H1 (cell line): ENCODE measurements around the gene TMIGD2. TPM values are rescaled to one million over a fixed set of nuclear protein-coding genes. Genes with fewer than 3 reads are reported as not detected.
A peak's percentile ranks its signal among the peaks of the same experiment; 100 is the strongest.

Source experiments
- ATF2 ChIP-seq: IDR thresholded peaks from 2 replicates; pipeline ENCODE4 v1.6.1; 2012; ENCODE audit warnings: low read length, inconsistent platforms
- BCL11A ChIP-seq, 2 experiments: IDR thresholded peaks; one replicate each; pipeline ENCODE4 v1.6.1; 2011; ENCODE audit warnings: low read depth in 2 of 2, low read length in 2 of 2, mild to moderate bottlenecking in 2 of 2
- BRCA1 ChIP-seq: IDR thresholded peaks from 2 replicates; pipeline ENCODE4 v1.6.1; 2012; ENCODE audit warnings: low read depth, low read length, improper control_type of control experiment
- CBX8 ChIP-seq: fragments of 300-800, 300-1000 bp; sonication (generic); IDR thresholded peaks from 2 replicates; pipeline ENCODE4 v1.7.1; 2016; ENCODE audit warnings: low read depth, low read length, borderline replicate concordance
- CEBPB ChIP-seq: IDR thresholded peaks from 2 replicates; pipeline ENCODE4 v1.6.1; 2012; ENCODE audit warnings: low read depth, low read length
- CTCF ChIP-seq, 3 experiments: IDR thresholded peaks; 1 replicate in 2 of 3; 2 replicates in 1 of 3; pipeline versions ENCODE4 v1.5.1 to v1.6.1; 2011; ENCODE audit warnings: low read length in 3 of 3, mild to moderate bottlenecking in 3 of 3, inconsistent platforms in 2 of 3, low read depth in 1 of 3, moderate library complexity in 1 of 3; ENCODE audit not compliant: insufficient read depth in 1 of 3; ENCODE audit errors: control extremely low read depth in 1 of 3
- GABPA ChIP-seq: IDR thresholded peaks from 2 replicates; pipeline ENCODE4 v1.6.1; 2011; ENCODE audit warnings: mild to moderate bottlenecking, low read length, moderate library complexity, borderline replicate concordance; ENCODE audit not compliant: insufficient read depth
- JUN ChIP-seq: IDR thresholded peaks from 2 replicates; pipeline ENCODE4 v1.6.1; 2011; ENCODE audit warnings: low read depth, mild to moderate bottlenecking, improper control_type of control experiment, low read length
- MAFK ChIP-seq: IDR thresholded peaks from 2 replicates; pipeline ENCODE4 v1.6.1; 2012; ENCODE audit warnings: low read depth, mild to moderate bottlenecking, improper control_type of control experiment, low read length
- NRF1 ChIP-seq: IDR thresholded peaks from 2 replicates; pipeline ENCODE4 v1.6.1; 2011; ENCODE audit warnings: mild to moderate bottlenecking, low read depth, low read length, improper control_type of control experiment
- PHF8 ChIP-seq: fragments of 200-600 bp; sonication (generic); conservative IDR thresholded peaks from 2 replicates; pipeline ENCODE4 v1.7.1; 2012; ENCODE audit warnings: low read depth, mild to moderate bottlenecking, inconsistent platforms, low read length, moderate library complexity
- RBBP5 ChIP-seq: IDR thresholded peaks from 2 replicates; pipeline ENCODE4 v1.7.1; 2012; ENCODE audit warnings: low read depth, mild to moderate bottlenecking, inconsistent platforms, low read length, moderate library complexity, borderline replicate concordance
- RNF2 ChIP-seq: fragments of 200-900, 300-1000 bp; sonication (generic); IDR thresholded peaks from 2 replicates; pipeline ENCODE4 v1.7.1; 2016; ENCODE audit warnings: borderline replicate concordance, low read depth, mild to moderate bottlenecking, antibody characterized with exemption, low read length; ENCODE audit not compliant: poor library complexity, severe bottlenecking; ENCODE audit errors: missing control alignments
- SAP30 ChIP-seq: fragments of 300-600 bp; sonication (generic); IDR thresholded peaks from 2 replicates; pipeline ENCODE4 v1.7.1; 2012; ENCODE audit warnings: low read length, moderate library complexity, mild to moderate bottlenecking, inconsistent platforms; ENCODE audit not compliant: insufficient read depth, insufficient replicate concordance
- SP2 ChIP-seq: IDR thresholded peaks from 2 replicates; pipeline ENCODE4 v1.6.1; 2012; ENCODE audit warnings: mild to moderate bottlenecking, low read length, inconsistent platforms
- SP4 ChIP-seq: IDR thresholded peaks from 2 replicates; pipeline ENCODE4 v1.6.1; 2012; ENCODE audit warnings: low read length, inconsistent platforms
- SRF ChIP-seq: IDR thresholded peaks from 2 replicates; pipeline ENCODE4 v1.6.1; 2011; ENCODE audit warnings: mild to moderate bottlenecking, low read depth, low read length, moderate library complexity
- TAF7 ChIP-seq: optimal IDR thresholded peaks from 2 replicates; pipeline ENCODE3; 2011; ENCODE audit warnings: low read depth, mild to moderate bottlenecking, inconsistent platforms, low read length, moderate library complexity, borderline replicate concordance
- USF2 ChIP-seq: IDR thresholded peaks from 2 replicates; pipeline ENCODE4 v1.6.1; 2011; ENCODE audit warnings: low read length, improper control_type of control experiment
- YY1 ChIP-seq: IDR thresholded peaks from 2 replicates; pipeline ENCODE4 v1.6.1; 2011; ENCODE audit warnings: low read depth, mild to moderate bottlenecking, low read length
- polyA plus RNA-seq, 7 experiments: library from polyadenylated mRNA; depleted of rRNA in 3 of 7; stranded (reverse) in 5 of 7; unstranded in 2 of 7; fragments of >200 nt in 5 of 7; fragments of 200-250 nt in 2 of 7; gene quantifications; 1 replicate in 5 of 7; 2 replicates in 1 of 7; 4 replicates in 1 of 7; pipeline versions ENCODE4 v1.2.1 to v1.2.3, GENCODE V29; 2011 to 2013; ENCODE audit warnings: missing spikeins in 2 of 7, mixed read lengths in 2 of 7
- total RNA-seq: library from RNA; stranded (reverse); fragmentation: NEBNext Ultra II Directional; extraction: Animal tissue kit (Norgen Biotek cat#: 25700); gene quantifications from 2 replicates; pipeline ENCODE4 v1.2.1, GENCODE V29; 2021

TMIGD2 gene
- total and polyA plus RNA-seq, 2 of the 8 experiments (the other 6 are each of a cell fraction or from before 2014, with no cell fraction given) = 0.39 to 0.41 TPM

GRCh38 chr19:4326837-4327251 lies 24.7 kb upstream of the TMIGD2 start (continued):
- no peak for TF ChIP-seq MAFK
- no peak for TF ChIP-seq YY1
- TF ChIP-seq SP4 = peak; percentile 78; the same call in 1 of the 2 replicates
- no peak for TF ChIP-seq TAF7
- no peak for TF ChIP-seq CEBPB
- TF ChIP-seq RBBP5 = no peak
- TF ChIP-seq BRCA1 = no peak
- no peak for TF ChIP-seq CTCF (IDR thresholded peaks at IDR 0.05; ENCODE audit: control extremely low read depth in 1 of 3, insufficient read depth in 1 of 3, low read depth in 1 of 3, low read length in 3 of 3)
- TF ChIP-seq BCL11A (IDR thresholded peaks at IDR 0.05; ENCODE audit: low read depth in 2 of 2, low read length in 2 of 2) = no peak
- no peak for TF ChIP-seq USF2
- TF ChIP-seq PHF8 = peak; percentile 67
- 0 out of 2 replicates have a peak, but pooled peaks have one; percentile 33 for TF ChIP-seq GABPA
- TF ChIP-seq NRF1 = no peak
- no peak for TF ChIP-seq CBX8
- peak; percentile 54 for TF ChIP-seq SAP30
- TF ChIP-seq JUN = no peak
- TF ChIP-seq ATF2 = no peak
- no peak for TF ChIP-seq SP2
- no peak for TF ChIP-seq RNF2
- no peak for TF ChIP-seq SRF
